DMS79 treated with DMSO at 0.1 percent for 48 hours (cell line): Measurements from ENCODE around the gene KLF6.

Experiments used
- DNase-seq: peaks from one replicate; lab custom pipeline; 2025; lab: John Stamatoyannopoulos, UW

KLF6 gene

GRCh38 chr10:3784510-3785250 lies at the start of gene KLF6:
TSS of gene KLF6 (minus strand) at chr10:3785209. CDS start at chr10:3785014, 195 bp downstream.
- DNase-seq: no peak

GRCh38 chr10:3834404-3834803 lies 49.4 kb upstream of the KLF6 start:
- no peak for DNase-seq

- no peak for DNase-seq
These were observed 48.0 kb upstream of the KLF6 start for GRCh38 chr10:3833046-3833445.

GRCh38 chr10:3832022-3832786 lies 47.2 kb upstream of the KLF6 start:
- DNase-seq: no peak

GRCh38 chr10:3831608-3832007 lies 46.6 kb upstream of the KLF6 start:
- DNase-seq: no peak

GRCh38 chr10:3830946-3831345 lies 45.9 kb upstream of the KLF6 start:
- no peak for DNase-seq

GRCh38 chr10:3829156-3830050 lies 44.4 kb upstream of the KLF6 start:
- DNase-seq: no peak

- DNase-seq: no peak
These were observed 43.6 kb upstream of the KLF6 start for GRCh38 chr10:3828404-3829155.

GRCh38 chr10:3827768-3828403 lies 42.9 kb upstream of the KLF6 start:
- no peak for DNase-seq

GRCh38 chr10:3827266-3827665 lies 42.3 kb upstream of the KLF6 start:
- no peak for DNase-seq

GRCh38 chr10:3825862-3826351 lies 40.9 kb upstream of the KLF6 start:
- no peak for DNase-seq

GRCh38 chr10:3825244-3825643 lies 40.2 kb upstream of the KLF6 start:
- no peak for DNase-seq

- no peak for DNase-seq
These were observed 37.7 kb upstream of the KLF6 start for GRCh38 chr10:3822541-3823330.

- no peak for DNase-seq
These were observed 35.2 kb upstream of the KLF6 start for GRCh38 chr10:3820255-3820654.

GRCh38 chr10:3816995-3817394 lies 32.0 kb upstream of the KLF6 start:
- no peak for DNase-seq

- no peak for DNase-seq
These were observed 29.8 kb upstream of the KLF6 start for GRCh38 chr10:3814838-3815220.

GRCh38 chr10:3813986-3814837 lies 29.2 kb upstream of the KLF6 start:
- no peak for DNase-seq

- no peak for DNase-seq
These were observed 28.3 kb upstream of the KLF6 start for GRCh38 chr10:3813267-3813666.

GRCh38 chr10:3812141-3812540 lies 27.1 kb upstream of the KLF6 start:
- DNase-seq: no peak
